Mucosa of stomach (tissue), 1 donor: ENCODE data around the gene GGCX.
"Not testable (repeated sequence)": the region's sequence is repeated elsewhere in the genome, so short reads cannot be mapped to it uniquely, and the experiment has no call there.

ENCODE experiments used
- H3K27me3 ChIP-seq: one replicate; pipeline ENCODE4 v1.7.0; 2013; ENCODE audit warnings: mild to moderate bottlenecking, low read length; ENCODE audit not compliant: control insufficient read depth, insufficient read depth
- H3K36me3 ChIP-seq: one replicate; pipeline ENCODE4 v1.7.0; 2013; ENCODE audit warnings: low read length; ENCODE audit not compliant: control insufficient read depth, insufficient read depth
- H3K4me1 ChIP-seq: one replicate; pipeline ENCODE4 v1.7.0; 2013; ENCODE audit warnings: mild to moderate bottlenecking, low read length; ENCODE audit not compliant: control insufficient read depth, insufficient read depth
- H3K4me3 ChIP-seq: one replicate; pipeline ENCODE4 v1.7.0; 2013; ENCODE audit warnings: low read length
- H3K9ac ChIP-seq: one replicate; pipeline ENCODE4 v1.7.0; 2013; ENCODE audit warnings: mild to moderate bottlenecking, low read length, moderate library complexity
- H3K9me3 ChIP-seq: one replicate; pipeline ENCODE4 v1.7.0; 2013; ENCODE audit warnings: mild to moderate bottlenecking, low read length, moderate library complexity; ENCODE audit not compliant: control insufficient read depth
- donor health status: Pancreatic carcinoma.

The GGCX gene

DNA sequence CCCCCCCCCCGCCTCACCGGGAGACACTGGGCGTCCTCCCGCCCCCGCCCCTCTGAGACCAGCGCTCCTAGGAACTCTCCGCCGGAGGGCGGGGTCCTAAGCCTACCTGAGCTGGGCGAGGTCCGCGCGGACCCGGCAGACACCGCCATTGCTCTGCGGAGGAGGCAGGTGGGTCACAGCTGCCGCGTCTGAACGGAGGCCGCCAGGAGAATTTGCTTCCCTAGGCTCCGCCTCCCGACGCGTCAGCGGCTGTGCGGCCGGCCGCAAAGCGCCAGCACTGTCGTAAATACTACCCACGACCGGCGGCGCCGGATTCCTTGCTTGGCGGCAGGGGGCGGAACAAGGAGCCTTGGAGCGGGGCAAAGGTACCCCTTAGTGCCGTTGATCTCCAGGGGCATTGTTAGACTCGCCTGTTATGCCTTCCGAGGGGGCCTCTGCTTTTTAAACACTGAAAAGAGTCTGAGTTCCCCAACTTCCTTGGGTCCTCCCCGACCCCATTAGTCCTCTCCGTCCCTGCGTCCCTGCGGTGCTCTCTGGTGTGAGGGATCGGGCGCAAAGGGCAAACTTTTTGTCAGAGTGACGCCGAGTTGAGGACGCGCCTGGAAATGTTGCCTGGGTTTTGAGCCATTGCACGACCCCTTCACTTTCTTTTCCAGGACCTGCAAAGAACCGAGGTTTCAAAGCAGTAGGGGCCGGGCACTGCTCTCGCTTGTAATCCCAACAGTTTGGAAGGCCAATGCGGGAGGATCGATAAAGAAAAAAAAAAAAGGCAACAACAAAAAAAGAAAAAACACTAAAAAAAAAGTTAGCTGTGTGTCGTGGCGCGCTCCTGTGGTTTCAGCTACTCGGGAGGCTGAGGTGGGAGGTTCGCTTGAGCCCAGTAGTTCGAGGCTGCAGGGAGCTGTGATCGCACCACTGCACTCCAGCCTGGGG lies at the start of gene GGCX:
Gene GGCX (minus strand): TSS at position 214 of the 933 bp plus-strand sequence. CDS start 65 bp downstream, at position 149.
- Histone ChIP-seq H3K4me1 (peaks cover 8% of the 10 kb centered on the region), H3K36me3 (peaks cover 5% of the 10 kb centered on the region), H3K9me3 (no peaks in the 10 kb centered on the region), H3K9ac (peak within 1 kb of the TSS; percentile 91), H3K4me3 (peak within 1 kb of the TSS; percentile 99), H3K27me3 (no peaks in the 10 kb centered on the region)

DNA sequence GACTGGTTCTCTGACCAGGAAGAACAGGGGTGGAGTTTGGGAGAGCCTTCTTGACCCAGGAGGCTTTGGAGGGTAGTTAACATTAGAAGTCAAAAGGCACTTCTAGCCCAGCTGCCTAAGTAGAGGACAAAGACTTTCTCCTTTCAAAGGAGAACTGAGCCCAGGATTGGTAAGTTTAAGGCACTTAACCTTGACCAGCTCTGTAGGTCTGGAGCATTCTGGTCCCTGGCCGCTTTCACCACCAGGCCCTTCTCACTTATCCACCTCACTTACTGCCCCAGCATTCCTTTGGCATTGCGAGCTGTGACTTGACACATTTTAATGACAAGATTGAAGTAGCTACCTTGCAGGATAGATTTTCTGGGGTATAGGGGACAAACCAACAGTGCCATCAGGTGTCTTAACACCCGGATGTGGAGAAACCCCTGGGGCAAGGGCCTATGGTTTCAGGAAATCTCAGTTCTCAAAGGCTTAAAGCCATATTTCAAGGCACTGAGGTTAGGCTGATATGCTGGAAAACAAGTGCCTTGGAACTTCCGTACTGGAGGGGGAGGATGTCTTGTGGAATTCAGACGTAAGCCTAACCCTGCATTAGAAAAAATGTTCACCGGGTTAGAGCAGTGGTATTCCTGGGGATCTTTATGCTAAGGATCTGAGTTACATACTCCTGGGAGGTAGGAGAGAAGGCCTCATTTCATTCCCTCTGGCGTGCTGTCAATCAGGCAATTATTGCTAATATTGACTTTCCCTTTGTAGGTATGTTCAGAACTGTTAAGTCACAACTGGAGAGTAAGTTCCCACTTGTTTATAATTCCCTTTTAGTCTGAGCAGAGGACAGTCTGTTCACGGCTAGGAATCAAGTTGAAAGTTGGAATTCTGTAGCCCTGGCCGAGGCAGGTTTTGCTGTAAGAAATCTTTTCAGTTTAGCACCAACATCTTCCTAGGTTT lies 46.2 kb upstream of the GGCX start:
- H3K4me3 ChIP-seq = no peak overlapping the region
- H3K36me3 ChIP-seq = no peaks in the 10 kb centered on the region
- H3K9ac ChIP-seq = no peak overlapping the region
- peaks cover 20% of the 10 kb centered on the region for H3K4me1 ChIP-seq
- H3K27me3 ChIP-seq = no peaks in the 10 kb centered on the region
- H3K9me3 ChIP-seq = no peaks in the 10 kb centered on the region

DNA sequence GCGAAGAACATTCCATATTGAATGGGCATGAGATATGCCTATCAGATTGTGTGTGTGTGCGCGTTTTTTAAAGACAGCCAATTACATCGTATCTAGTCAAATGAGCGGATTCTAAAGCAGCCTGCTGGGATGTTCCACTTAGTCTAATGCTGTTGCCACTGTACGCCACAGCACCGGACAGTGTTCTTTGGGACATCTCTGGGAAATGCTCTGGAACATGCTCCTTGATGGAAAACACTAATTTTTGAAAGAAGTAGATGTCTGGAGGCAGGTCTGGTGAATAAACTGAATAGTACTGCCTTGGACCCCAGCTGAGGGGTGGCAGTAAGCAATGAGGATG lies 44.8 kb upstream of the GGCX start:
- Histone ChIP-seq H3K4me3 (no peak overlapping the region), H3K9ac (no peak overlapping the region), H3K4me1 (peaks cover 28% of the 10 kb centered on the region), H3K9me3 (no peaks in the 10 kb centered on the region), H3K36me3 (no peaks in the 10 kb centered on the region), H3K27me3 (no peaks in the 10 kb centered on the region)

DNA sequence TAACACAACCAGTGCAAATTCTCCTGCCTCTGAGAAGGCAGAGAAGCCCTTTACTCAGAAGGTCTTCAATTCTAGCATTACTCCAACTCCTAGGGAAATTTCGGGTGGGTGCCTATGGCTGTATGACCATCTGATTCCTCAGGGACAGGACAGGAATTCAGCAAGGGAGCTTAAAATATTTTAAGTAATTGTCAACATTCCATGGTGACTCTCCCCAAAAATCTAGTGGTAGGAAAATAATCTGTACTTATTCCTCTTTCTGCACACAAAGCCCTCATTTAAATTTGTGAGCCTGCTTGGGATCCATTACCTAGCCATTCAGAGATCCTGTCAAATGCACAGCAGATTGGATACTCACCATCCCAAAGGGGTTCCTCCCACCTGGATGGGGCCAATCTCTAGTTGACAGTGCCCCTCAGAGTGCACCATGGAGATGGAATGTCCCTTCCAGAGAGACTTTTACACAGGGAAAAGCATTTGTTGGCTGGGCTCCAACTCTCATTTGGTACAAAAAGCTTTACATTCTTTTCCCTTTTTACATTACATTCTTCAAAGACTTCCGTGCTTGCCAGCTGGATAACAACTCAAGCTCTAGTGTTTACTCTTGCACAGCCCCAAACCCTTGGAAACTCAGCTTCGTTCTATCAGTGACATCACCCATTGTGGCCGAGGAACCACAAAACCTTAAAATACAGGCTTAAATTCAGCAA lies 44.3 kb upstream of the GGCX start:
- H3K9ac ChIP-seq = no peak overlapping the region
- no peaks in the 10 kb centered on the region for H3K27me3 ChIP-seq
- no peak overlapping the region for H3K4me3 ChIP-seq
- H3K4me1 ChIP-seq = peaks cover 28% of the 10 kb centered on the region
- no peaks in the 10 kb centered on the region for H3K9me3 ChIP-seq
- H3K36me3 ChIP-seq = no peaks in the 10 kb centered on the region

DNA sequence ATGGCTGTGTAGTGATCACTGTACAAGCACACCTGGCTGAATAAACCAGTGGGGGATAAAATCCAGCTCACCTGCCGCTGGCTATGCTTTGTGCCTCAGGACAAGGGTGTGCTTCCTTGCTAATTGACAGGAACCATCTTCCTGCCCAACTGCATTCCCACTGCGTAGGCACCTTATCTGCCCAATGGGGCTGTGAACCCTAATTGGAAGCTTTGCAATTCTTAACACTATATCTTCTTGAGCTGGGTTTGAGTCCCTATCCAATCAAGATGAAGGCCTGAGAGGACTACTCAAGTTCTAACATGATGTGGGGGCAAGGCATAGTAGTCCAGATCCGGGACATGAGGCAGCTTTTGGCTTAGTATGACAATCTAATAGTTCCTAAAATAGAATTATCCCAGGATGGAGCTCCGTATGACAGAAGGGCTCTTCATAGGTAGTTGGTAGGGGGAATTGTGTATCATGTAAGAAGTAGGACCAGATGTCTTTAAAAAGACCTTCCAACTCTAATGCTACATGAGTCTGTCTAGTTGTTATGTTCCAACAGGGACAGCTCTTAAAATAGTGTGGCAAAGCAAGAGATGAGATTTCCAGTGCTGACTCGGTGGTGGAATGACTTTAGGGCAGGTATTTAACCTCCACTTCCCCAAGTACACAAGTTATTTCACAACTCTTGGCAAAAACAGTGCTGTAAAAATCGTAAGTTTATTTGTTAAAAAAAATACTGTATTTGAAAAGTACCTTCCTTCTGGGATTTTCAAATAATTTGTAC lies 43.5 kb upstream of the GGCX start:
- no peaks in the 10 kb centered on the region for H3K27me3 ChIP-seq
- H3K36me3 ChIP-seq = no peaks in the 10 kb centered on the region
- H3K9ac ChIP-seq = no peak overlapping the region
- no peak overlapping the region for H3K4me3 ChIP-seq
- H3K4me1 ChIP-seq = peaks cover 22% of the 10 kb centered on the region
- no peaks in the 10 kb centered on the region for H3K9me3 ChIP-seq

DNA sequence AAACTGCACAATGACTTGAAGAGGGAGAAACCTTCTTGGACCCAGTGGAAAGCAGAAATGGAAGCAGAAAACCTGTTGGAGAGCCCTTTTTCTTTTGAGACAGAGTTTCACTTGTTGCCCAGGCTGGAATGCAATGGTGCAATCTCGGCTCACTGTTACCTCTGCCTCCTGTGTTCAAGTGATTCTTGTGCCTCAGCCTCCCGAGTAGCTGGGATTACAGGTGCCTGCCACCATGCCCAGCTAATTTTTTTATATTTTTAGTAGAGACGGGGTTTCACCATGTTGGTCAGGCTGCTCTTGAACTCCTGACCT lies 42.8 kb upstream of the GGCX start:
- H3K36me3 ChIP-seq, H3K27me3 ChIP-seq, H3K9ac ChIP-seq, H3K4me3 ChIP-seq, H3K9me3 ChIP-seq: not testable (repeated sequence)
- peaks cover 22% of the 10 kb centered on the region for H3K4me1 ChIP-seq

DNA sequence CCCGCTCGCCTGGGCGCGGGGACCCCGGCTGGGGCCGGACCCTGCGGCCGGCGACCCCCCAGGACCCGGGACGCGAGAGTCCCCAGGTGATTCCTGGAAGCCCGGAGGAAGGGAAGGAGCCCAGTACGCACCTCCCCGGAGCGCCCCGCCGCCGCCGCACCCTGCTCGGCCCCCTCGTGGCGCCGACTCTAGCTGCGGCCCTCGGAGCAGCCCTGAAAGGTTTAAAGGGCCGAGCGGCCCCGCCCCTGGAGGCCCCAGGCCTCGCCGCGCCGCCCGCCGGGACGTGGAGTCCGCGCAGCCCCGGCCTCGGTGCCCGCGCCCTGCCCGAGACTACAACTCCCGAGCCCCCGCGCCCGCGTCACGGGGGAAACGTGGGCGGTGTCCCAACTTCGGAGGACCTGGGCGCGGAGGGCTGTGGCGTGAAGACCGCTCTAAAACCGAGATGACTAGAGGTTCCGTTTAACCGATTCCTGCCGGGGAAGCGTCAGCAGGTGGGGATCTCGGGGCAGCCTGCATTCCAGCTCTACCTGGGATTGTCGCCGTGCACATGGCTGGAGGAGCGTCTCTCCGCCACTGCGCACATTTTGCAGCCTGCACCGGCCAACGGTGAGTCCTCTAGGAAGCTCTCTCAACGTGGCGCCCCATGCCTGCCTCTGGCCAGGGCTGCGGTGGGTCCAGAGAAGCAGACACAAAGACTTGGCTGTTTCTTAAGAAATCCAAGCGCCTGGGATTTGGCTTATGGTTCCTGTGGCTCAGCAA lies 41.4 kb upstream of the GGCX start, which contains the start of gene TMEM150A:
Gene TMEM150A (minus strand): TSS at position 223 of the 759 bp plus-strand sequence. CDS start 750 bp downstream, outside the sequence.
- no peaks in the 10 kb centered on the region for H3K9me3 ChIP-seq
- peaks cover 22% of the 10 kb centered on the region for H3K4me1 ChIP-seq
- H3K4me3 ChIP-seq = peak within 1 kb of the TSS; percentile 51
- no peaks in the 10 kb centered on the region for H3K27me3 ChIP-seq
- H3K36me3 ChIP-seq = peaks cover 6% of the 10 kb centered on the region
- H3K9ac ChIP-seq = peak within 1 kb of the TSS; percentile 70

DNA sequence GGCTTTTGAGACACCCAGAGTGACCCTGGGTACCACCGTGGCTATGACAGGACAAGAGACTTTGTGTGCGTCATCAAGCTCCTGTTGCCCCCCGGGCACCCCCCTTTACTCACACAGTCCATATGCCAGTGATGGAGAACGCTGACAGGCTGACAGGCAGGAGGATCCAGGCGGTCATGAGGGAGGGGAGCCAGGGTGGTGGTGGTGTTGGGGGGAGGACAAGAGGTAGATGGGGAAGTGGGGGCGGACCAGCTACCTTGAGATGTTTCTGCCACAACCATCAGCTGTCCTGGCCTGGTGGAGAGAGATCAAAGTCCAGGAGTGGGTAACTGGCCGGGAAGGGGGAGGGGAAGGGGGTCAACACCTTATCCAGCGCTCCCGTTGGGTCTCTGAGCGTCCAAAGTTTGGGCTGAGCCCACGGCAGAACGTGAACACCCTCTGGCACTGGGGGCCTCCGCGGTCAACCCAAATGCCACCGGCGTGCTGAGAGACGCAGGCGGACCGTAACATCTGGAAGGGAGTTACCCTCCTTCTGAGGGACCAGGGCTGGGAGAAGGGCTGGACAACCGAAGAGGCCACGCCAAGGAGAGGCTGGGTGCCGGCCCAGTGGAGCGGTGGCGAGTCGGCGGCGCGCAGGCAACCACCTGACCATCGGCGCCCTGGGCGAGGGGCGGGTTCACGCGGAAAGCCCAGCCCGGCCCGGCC lies 40.6 kb upstream of the GGCX start:
- Histone ChIP-seq H3K27me3 (no peaks in the 10 kb centered on the region), H3K36me3 (peaks cover 6% of the 10 kb centered on the region)

DNA sequence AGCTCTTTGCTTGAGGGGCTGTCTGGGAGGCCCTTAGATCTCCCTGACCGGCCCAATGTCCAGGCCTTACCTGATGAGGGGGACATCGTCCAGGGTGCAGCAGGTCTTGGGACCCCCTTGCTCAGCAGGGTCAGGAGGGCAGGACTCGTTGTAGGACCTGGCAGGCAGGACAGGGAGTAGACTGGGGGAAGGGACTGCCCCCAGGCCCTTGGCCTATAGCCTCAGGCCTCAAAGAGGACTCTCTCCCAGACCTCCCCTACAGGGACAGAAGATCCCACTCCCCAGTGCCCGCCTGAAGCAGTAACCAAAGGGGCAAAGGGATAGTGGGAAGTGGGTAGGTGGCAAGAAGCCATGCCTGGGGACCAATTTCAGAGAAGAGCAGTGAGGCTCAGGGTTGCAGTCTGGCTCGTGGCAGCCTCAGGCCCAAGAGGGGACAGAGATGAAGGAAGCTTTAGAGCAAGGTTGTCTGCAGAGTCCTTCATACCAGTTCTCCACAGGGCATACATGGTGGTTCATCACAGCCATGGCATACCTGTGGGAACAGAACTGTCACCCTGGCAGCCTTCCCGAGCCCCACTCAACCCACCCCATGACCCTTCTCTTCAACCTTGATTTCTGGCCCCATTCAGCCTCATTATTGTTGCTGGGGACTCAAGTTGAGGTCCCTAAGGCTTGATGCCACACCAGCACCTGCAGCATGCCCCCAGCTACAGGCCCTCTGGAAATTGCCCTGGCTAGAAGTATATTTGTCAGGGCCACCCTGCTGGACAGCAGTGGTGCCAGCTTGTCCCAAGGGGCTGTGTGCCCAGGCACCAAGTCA lies 39.9 kb upstream of the GGCX start:
- H3K9me3 ChIP-seq = no peaks in the 10 kb centered on the region
- no peaks in the 10 kb centered on the region for H3K27me3 ChIP-seq
- H3K36me3 ChIP-seq = peaks cover 6% of the 10 kb centered on the region
- no peak overlapping the region for H3K4me3 ChIP-seq
- H3K4me1 ChIP-seq = peaks cover 28% of the 10 kb centered on the region
- peak overlapping the region; percentile 61 for H3K9ac ChIP-seq

More for the DNA sequence above, 40.6 kb upstream of the GGCX start:
- Histone ChIP-seq H3K9ac (peak overlapping the region; percentile 61), H3K9me3 (no peaks in the 10 kb centered on the region), H3K4me1 (peaks cover 22% of the 10 kb centered on the region), H3K4me3 (peak overlapping the region; percentile 16)

DNA sequence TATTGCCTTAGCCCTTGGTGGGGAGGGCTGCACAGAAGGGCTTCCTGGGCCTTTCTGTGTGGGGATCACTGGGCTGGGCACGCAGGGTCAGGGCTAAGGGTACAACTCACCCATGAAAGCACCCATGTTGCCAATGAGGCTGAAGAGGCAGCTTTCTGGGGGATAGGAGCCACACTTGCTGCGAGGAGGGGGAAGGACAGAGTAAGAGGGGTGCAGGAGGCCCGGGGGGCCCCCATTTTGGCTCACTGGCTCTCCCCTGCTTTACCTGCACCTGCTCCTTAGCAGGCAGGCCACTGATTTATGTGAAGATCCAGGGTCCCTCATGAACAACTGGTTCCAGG lies 38.9 kb upstream of the GGCX start:
- no peak overlapping the region for H3K4me3 ChIP-seq
- peaks cover 6% of the 10 kb centered on the region for H3K36me3 ChIP-seq
- H3K27me3 ChIP-seq = no peaks in the 10 kb centered on the region
- H3K9me3 ChIP-seq = no peaks in the 10 kb centered on the region
- no peak overlapping the region for H3K9ac ChIP-seq
- H3K4me1 ChIP-seq = peaks cover 23% of the 10 kb centered on the region
